ENCODE results near the gene TRRAP. TPM values are rescaled to one million over a fixed set of nuclear protein-coding genes. Genes with fewer than 3 reads are reported as not detected.
"Not testable (repeated sequence)": the region's sequence is repeated elsewhere in the genome, so short reads cannot be mapped to it uniquely, and the experiment has no call there.

Gene TRRAP
- total RNA-seq, 1 experiment from 2014 or later, result 17.0 TPM

DNA sequence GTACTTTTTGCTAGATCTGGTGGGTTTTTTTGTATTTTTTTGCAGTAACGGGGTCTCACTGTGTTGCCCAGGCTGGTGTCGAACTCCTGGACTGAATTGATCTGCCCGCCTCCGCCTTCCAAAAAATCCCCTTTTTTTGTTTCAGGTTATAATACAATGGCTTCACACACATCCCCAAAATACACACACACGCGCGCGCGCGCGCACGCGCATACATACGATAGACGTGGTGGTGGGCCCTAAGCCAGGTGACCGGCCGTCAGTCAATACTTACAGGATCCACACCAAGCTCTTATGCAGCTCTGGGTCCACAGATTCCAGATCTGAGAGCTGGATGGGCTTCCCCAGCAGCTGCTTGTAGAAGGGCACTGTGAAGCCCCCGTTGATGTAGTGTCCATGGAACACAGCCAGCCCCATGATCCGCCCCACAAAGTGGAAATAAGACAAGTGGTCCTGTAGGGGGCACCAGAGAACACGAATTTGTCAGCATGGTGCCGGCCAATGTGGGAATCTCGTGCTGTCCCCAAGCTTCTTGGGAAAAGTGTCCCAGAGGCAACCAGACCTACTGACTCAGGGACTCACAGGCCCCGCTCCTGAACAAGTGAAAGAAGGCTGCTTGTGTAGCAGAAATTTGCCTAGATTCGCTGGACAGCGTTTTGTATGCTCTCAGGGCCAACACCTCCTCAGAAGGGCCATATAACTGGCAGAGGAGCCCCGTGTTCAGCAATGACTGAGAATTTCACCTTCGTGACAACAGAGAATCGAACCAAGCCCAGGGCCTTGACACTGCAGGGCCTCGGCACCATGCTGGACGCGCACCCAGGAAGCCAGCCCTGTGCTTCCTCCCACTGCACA, 162.0 kb downstream of the TRRAP start:
- DNase-seq (ENCODE audit: extremely low read depth, low read depth), result peak; percentile 91

DNA sequence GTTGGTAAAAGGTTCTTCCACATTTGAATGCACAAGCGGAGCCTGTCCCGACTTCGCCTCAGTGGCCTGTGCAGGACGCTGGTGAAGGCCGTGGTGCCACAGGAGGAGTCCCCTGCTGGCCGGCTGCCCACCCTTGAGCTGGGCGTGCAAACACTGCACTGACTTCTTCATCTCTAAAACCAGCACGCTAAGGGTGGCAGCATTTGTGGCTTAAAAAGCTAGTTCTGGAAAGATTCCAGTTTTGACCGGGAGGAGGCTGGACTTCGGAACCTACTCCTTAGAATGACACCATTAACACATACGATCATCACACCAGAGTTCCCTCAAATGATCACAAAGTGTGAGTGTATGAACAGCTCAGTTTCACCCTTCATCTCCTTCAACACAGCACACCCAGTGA, 163.2 kb downstream of the TRRAP start:
- DNase-seq (ENCODE audit: extremely low read depth, low read depth), result no peak

DNA sequence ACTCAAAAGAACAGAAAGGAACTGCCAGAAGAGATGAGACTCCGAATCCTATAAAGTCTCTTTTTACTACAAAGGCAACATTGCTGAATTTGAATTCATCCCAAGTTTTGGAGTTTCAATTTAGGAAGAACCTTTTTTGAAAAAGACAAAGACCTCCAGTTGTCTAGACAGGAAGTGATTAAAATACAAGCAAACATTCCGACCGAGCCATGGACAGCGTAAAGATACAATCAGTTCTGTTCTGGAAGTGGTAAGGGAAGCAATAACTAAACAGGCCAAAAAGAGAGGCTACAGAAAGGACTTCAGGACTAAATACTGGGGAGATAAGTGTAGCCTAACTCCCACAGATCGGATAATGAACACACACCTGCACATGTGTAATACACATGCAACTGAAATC, 164.6 kb downstream of the TRRAP start:
- DNase-seq (ENCODE audit: extremely low read depth, low read depth), result no peak

DNA sequence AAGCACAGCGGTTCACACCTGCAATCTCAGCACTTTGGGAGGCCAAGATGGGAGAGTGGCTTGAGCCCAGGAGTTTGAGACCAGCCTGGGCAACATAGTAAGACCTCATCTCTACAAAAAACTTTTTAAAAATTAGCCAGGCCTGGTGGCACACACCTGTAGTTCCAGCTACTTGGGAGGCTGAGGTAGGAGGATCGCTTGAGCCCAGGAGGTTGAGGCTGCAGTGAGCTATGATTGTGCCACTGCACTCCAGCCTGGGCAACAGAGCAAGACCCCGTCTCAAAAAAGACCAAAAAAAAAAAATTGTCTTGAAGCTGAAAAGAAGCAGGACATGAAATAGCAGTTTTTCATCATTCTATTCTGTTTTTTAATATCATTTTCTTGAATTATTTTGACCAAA, 166.5 kb downstream of the TRRAP start:
- DNase-seq (ENCODE audit: extremely low read depth, low read depth), result not testable (repeated sequence)

DNA sequence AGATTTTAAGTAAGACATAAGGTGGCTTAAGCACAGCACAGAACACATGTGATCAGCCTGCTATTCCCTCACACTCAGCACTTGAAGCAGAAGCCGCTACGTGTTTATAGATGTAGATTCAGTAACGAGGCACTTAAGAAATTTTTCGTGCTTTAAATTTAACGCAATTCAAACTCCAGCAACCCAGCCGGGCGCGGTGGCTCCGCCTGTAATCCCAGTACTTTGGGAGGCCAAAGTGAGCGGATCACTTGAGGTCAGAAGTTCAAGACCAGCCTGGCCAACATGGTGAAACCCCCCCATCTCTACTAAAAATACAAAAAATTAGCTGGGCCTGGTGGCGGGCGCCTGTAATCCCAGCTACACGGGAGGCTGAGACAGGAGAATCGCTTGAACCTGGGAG, 167.9 kb downstream of the TRRAP start:
- DNase-seq (ENCODE audit: extremely low read depth, low read depth), result not testable (repeated sequence)

DNA sequence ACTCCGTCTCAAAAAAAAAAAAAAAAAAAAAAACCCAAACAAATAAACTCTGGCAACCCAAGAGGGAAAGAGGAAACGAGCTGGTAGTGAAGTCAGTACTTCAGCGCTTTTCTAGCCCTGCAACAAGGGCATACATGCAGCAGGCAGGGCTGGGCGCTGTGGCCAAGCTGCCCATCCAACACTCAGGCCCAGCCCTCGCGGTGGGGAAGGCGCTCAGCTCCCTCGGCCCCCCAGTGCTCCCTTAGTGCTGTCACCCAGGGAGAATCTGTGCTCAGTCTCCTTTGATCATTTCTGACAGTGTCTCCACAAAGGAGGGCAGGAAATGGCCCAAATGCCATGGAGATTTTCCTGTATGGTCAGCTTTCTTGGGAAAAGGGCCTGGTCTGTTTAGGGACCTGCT, 168.4 kb downstream of the TRRAP start:
- DNase-seq (ENCODE audit: extremely low read depth, low read depth), result no peak

DNA sequence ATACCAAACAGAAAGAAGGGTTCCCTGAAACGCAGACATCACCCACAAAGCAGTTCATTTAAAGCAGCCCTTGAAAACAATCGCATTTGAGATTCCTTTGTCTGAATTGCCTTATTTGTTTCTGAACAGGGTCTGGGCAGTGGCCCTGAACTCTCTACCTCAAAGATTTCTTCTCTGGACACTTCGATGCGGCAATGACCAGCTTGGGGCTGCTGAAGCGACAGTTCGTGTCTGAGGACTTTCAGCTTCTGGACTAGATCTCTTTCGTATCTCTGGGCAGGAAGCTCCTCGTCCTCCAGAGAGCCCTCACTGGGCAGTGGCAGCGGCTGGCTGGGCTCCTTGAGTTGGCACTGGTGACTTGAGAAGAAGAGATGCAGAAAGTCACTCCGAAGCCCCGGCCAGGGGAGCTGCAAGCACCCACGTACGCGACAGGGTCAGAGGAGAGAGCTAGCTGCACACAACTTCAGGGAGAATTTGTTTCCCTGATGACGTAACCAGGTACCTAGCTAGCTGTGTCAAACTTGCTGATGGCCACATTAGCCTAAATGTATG, 169.3 kb downstream of the TRRAP start:
- DNase-seq (ENCODE audit: extremely low read depth, low read depth), result no peak

DNA sequence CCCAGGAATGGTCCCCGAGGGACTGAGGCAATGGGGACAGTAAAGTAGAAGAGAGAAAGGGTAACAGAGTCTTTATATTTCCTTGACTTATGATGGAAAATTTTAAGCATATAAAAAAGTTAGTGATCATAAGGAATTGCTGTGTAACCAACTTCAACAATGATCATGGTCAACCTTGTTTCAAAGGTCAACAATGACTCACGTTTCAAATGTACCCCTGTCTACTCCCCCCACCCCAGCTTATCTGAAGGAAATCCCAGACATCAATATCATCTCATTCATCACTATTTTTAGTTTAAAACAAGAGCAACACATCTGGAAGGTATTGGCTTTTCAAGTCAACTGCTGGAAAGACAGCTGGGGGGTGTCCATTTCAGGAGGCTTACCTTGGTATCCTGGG, 172.6 kb downstream of the TRRAP start:
- no peak for DNase-seq (ENCODE audit: extremely low read depth, low read depth)

DNA sequence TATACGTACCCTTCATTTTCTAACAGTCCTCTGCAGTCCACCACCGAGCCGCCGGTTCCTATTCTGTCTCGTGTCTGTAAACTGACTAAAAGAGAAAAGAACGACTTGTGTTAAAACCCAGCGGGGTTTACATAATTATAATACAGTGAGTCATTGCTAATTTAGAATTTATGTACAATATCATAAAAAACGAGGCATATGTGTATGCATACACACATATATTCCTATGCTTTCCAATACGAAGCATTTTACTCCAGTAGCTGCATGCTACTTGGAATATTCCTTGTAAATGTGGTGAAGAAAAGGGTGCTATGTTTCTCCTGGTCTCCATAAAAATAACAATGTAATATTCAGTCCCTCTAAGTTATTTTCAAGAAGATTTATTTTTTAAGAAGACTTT, 176.4 kb downstream of the TRRAP start:
- DNase-seq (ENCODE audit: extremely low read depth, low read depth), result no peak

DNA sequence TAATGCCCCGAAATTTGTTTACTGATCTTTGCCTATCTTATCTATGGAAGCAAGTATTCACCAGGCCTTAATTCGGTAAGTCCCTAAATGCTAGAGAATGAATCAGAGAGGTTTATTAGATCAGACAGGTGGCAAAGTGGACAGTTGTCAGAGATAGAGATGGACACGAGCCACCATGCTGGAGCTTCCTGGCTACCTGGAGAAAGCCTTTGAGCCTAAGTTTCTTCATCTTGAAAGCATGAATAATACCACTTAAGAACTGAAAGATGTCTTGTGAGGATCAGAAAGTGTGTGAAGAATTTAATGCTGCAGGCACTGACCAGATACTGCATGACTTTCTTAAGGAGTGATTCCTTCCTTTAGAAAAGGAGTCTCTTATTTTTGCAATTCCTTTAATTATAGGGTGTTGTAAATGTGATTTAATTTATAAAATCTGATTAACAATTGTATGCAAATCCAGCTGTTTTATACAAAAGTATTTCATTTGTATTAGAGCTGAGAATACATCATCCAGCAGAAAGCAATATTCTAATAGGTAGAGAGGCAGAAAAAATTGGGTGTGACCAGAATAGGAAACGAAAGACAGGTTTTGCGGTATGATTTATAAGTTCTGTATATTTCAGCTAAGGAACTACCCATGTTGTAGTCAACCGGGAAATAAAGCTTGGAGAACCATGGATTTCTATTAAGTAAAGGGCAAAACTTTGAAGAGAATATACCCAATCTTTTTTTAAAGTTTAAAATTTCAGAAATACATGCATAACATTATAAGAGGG, 182.9 kb downstream of the TRRAP start:
- DNase-seq (ENCODE audit: extremely low read depth, low read depth), result no peak

Small RNAs within 50 kb of the gene (small RNA-seq; reads per million reads assigned to genes)
- gene MIR3609, result 72.9 to 212 reads per million in 2 experiments

Other genes with a start within 250 kb of the TRRAP start
- gene TMEM130, start 8.5 kb upstream of the TRRAP start, total RNA-seq (2014; rRNA removed; shearing (Covaris generic)), result not detected in 2 replicates